Epidermal melanocyte (primary cell): Measurements from ENCODE around the gene WWC2.

ENCODE experiments used
- DNase-seq: peaks from one replicate; pipeline ENCODE4 v3.0.0; 2011; ENCODE audit warnings: low spot score; ENCODE audit not compliant: insufficient read length

Gene WWC2

GRCh38 chr4:183350317-183351071, 251.4 kb downstream of the WWC2 start:
- no peak for DNase-seq

- no peak for DNase-seq
Measured at GRCh38 chr4:183352546-183352945, 253.5 kb downstream of the WWC2 start.

DNA sequence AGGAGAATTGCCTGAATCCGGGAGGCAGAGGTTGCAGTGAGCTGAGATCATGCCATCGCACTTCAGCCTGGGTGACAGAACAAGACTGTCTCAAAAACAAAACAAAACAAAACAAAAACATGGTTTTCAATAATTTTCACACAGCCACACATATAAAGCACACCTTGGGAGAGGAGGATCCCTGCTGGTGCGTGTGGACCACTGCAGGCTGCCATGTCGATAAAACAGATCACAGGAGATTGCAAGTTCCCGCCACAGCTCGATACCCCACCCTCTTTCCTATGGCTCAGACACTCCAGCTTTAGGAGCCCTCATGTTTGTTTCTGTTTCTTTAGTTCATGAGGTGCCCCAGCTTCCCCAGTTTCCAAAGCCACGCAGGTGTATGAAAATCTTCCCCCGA, 254.5 kb downstream of the WWC2 start:
- DNase-seq: no peak

DNA sequence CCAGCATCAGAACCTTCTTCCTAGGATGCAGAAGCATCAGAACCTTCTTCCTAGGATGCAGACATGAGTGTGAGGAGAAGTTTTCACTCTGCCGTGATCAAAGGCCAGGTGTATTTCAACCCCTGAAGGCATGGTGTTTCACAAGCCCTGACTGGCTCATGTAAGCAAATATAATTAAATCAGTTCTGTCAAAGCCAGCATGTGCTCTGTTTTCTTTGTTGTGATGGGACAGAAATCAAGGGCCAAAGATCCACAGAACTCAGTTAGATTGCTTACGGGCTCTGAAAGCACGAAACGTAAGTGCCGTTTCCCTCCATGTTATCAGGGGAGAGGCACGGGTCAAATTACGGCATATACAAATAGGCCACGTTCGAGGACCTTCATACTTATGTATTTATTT, 255.2 kb downstream of the WWC2 start:
- no peak for DNase-seq

- no peak for DNase-seq
Measured at GRCh38 chr4:183355405-183355804, 256.3 kb downstream of the WWC2 start.

DNA sequence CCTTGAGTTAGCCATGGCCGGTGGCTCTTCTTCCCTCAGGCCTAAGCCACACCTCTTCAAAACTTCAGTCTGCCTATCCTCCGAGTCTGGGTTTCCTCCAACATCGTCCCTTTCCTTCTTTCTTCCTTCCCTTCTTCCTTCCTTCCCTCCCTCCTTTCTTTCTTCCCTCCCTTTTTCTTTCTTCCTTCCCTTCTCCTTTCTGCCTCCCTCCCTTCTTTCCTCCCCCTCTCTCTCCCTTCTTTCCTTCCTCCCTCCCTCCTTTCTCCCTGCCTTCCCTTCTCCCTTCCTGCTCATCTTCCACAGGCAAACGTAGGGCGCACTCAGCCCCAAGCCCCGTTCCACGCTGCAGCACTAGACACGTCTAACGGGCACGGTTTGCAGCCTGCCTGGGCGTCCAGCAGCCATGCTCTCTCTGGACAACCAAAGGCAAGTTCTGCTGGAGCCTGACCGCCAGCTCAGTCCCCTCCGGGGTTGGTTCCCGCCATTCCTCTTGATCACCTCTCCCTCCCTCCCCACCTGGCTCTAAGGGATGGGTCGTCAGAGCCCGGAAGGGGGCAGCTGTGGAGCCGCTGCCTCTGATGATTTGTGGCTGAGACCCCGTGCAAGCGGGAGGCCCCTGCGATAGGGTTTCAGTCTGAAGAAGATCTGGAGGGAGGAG, 257.2 kb downstream of the WWC2 start:
- no peak for DNase-seq

DNA sequence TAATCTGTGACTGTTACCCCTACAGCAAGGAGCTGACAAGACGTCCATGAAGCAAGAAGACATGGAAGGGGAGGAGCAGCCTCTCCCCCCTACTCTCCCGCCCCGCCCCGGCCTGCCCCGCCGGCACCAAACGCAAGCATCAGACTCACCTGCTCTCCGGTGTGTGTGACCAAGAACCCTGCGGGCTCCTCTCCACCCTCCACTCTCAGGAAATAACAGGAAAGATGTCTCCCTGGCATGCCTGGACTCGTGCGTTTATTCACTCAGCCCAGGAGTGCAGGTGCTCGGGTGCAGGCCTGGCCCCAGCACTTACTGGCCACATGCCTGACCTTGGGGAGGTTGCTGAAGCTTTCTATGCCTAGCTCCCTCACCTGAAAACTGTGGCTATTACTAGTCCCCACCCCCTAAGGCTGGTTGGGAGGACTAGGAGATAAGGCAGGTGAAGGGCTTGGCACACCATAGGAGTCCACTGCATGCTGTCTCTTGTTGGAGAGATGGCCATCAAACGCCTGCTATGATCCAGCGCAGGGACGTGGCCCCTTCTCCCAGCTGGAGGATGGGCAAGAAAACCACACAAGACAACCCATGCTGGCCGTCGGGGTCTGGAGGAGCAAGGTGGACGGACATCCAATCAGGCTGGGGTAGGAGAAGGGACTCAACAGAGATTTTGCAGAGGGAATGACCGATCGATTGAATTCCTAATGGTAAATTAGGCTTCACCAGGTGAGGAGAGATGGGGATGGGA, 258.0 kb downstream of the WWC2 start:
- no peak for DNase-seq

- no peak for DNase-seq
Measured at GRCh38 chr4:183358215-183358755, 259.2 kb downstream of the WWC2 start.

GRCh38 chr4:183360161-183360919, 261.3 kb downstream of the WWC2 start:
- no peak for DNase-seq

GRCh38 chr4:183362036-183362435, 263.0 kb downstream of the WWC2 start:
- DNase-seq: no peak

DNA sequence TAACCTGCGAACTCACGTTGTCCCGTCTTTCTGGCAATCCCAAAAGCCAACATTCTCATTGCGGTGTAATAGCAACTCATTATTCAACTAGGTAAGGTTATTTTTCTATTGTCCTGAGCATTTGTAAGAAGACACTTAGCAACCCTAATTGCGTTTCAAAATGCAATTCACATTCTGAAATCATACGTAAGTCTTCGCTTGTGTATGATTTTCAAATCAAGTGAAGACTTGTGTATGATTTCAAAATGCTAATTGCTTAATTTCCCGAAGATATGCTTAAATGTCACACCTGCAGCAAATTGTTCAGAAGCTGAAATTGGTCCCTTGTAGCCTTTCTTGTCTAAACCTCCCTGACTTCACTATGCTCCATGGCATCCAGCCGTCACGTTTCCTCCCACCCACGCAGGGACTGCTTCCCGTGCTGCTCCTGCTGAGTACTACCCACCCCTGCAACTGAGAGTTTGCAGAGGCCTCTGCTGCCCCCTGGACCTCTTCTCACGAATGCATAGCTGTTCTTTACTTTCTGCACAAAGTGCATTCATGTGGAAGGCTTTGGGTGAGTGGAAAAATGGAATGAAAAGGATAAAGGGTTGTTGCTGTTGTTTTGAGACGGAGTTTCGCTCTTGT, 264.0 kb downstream of the WWC2 start:
- no peak for DNase-seq

DNA sequence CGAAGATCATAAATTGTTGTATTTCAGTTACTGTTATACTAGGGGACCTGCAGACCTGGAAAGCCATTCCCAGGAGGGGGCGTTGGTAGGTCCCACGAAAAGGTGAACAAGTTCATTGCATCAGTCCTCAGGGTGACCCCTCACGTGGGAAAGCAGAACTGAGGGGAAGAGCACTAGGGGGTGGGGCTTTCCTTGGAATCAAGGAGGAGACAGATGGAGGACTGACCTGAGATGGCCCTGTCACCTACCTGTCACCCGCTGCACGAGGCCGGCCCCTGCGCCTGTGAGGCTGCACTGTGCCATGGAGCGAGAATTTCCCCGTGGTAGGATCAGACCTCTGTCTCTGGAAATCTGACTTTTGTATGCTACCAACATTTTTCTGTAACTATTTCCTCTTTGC, 265.0 kb downstream of the WWC2 start:
- no peak for DNase-seq

DNA sequence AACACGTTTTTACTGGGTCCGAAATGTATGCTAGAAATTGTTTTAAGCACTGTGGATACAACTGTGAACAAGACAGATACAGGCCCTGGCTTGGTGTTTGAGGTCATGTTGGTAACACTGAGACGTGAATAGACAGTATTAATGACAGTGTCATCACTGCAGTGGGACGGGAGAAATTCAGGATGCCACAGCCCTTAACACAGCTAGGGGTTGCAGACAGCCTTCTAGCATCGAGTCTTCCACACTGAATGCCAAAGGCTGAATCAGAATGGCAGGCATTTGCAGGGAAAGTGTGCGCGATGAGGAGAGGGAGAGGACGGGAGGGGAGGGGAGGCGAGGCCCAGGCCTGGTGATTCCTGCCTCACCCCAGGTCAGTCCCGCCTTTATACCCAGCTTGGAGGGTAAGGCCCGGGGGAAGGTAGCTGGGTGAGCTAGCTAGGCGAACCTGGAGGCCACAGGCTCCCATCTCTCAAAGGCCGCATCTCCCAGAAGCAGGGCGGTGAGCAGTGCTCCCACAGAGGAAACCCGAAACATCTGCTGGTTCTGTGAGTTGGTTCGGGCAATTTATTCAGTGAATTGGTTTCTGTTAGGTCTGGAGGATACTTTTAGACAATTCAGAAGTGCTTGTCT, 267.3 kb downstream of the WWC2 start:
- no peak for DNase-seq

DNA sequence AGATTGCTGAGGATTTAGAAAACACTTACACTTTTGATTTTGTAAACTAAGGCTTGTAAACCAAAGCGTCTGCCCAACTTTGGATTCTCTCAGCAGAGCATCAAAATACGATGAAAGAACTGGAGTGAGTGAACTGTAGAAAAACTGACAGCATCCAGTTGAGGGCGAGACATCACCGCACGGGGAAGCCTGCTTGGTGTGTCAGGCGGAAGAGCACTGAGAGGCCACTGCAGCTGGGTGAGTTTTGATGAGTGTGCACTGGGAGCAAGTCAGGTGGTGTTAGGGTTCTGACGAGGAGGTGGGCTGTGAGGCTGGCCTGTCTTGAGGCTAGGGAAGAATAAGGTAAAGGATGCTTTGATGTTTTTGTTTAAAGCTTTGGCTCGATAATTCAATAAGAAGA, 270.0 kb downstream of the WWC2 start:
- no peak for DNase-seq
